ENCODE results near the gene DESI1.
"Not testable (repeated sequence)": the region's sequence is repeated elsewhere in the genome, so short reads cannot be mapped to it uniquely, and the experiment has no call there.

Gene DESI1

DNA sequence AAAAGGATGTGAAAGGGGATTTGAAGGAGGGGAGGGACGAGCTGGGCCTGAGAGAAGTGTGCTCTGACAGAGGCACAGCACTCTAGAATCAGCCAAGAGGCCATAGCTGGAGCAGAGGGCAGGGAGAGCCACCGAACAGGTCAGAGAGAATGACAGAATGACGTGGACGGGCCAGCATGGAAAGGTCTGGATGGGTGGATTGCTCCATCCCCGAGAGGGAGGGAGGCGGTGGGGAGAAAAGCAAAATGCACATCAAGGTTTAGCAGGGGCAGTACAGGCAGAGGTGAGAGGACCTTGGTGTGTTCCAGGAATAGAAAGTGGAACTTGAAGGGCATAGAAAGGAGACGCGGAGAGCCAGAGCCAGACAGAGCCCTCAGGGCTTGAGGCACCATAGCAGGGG is 38.1 kb downstream of the DESI1 start:
- ATAC-seq, result no peak

- no peak for ATAC-seq
These were observed 40.9 kb downstream of the DESI1 start for GRCh38 chr22:41579997-41580355.

DNA sequence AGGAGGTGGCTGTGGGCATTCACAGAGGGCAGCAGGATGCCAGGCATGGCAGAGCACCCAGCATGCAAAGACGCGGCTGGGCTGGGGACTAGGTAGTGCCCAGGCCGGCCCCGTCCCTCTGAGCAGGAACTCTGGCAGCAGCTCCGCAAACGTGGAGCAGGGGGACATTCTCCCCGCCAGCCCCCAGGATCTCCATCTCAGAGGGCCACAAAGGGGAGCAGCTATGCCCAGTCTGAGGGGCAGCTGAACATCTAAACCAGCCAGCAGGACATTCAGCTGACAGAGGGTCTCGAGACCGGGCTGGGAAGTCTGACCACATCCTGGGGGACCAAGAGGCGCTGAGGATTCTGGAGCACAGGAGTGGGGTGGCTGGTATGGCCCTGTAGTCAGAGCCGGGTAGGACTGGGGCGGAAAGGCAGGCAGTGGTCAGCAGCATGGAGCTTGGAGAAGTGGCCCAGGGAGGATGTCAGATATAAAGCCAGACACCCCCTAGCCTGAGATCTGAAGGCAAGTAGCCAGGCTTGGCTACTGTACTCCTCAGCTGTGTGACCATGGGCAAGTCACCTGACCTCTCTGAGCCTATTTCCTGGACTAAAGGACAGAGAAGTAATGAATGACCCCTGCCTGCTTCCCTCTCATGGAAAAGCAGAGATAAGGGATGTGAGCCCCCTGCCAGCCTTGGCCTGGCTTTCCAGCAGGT is 41.4 kb downstream of the DESI1 start:
- no peak for ATAC-seq

DNA sequence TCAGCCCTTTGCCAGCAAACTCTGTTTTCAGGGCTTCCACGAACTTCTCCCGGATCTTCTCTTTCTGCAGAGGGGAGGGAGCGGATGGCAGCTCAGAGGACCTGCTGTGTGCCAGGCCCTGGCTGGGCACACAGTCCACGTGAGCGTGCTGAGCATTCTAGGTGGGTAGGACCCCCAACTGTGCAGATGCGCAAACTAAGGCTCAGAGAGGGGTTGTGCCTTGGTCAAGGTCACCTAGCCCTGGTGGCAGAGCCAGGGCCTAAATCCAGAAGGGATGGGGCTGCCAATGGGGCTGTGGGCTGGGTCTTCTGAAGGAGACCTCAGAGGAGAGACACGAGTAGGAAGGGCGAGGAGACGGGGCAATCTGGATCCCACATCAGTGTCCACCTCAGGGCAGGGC is 42.0 kb downstream of the DESI1 start:
- no peak for ATAC-seq

DNA sequence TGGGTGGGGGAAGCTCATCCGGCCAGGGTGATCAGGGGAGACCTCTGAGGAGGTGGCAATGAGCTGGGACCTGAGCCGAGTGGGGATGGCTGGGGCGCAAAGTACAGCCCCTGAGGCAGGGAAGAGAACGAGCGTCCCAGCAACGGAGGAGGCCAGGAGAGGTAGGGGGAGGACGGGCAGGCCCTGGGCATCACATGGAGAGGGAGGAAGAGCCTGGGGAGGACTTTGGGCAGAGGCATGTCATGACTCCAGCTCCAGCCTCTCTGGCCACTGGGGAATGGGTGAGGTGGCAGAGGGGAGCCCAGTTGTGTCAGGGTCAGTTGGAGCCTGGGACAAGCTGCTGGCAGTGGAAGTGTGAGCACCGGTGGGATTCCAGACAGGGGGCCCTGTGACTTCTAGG is 42.7 kb downstream of the DESI1 start:
- no peak for ATAC-seq

DNA sequence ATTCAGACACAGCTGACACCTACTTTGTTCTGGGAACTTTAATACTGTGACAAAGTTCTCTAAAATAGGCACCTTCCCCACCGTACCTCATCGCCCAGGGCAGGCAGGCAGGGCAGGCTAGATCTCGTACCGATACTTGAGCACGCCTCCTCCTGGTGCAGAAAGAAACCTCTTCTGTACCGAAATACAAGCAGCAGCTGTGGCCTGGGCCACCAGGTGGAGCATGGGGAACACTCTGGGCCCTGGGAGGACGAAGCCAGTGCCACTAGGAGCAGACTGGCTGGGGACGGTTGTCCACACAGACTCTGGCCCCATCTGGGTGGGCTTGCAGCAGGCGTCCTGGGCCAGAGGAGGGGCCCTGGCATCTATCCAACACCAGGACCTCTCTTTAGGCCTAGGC is 44.0 kb downstream of the DESI1 start:
- peak; percentile 18 to 41 for ATAC-seq

- no peak for ATAC-seq
These were observed 45.3 kb downstream of the DESI1 start for GRCh38 chr22:41575533-41575932.

DNA sequence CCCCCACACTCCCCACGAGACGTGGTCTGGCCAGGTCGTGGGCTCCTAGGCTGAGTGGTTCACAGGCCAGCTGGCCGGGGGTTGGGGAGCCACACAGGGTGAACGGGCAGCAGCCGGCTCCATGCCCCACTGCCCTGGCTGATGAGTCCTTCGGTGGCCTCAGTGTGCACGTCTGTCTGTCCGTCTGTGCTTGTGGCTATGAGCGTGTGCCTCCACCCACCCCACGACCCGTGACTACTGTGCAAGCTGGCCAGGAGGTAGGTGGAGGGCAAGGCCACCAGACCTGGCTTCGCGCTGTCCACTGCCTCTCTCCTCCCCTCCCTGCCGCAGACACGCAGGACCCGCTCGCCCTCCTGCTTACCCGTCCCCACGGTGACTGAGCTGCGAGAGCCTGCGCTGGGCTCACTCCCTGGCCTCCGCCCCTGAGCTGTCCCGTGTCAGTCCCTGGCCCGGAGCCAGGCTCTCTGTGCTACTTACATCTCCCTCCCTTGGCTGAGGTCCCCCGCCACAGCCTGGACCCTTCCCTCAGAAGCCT is 45.9 kb downstream of the DESI1 start:
- ATAC-seq, result no peak

DNA sequence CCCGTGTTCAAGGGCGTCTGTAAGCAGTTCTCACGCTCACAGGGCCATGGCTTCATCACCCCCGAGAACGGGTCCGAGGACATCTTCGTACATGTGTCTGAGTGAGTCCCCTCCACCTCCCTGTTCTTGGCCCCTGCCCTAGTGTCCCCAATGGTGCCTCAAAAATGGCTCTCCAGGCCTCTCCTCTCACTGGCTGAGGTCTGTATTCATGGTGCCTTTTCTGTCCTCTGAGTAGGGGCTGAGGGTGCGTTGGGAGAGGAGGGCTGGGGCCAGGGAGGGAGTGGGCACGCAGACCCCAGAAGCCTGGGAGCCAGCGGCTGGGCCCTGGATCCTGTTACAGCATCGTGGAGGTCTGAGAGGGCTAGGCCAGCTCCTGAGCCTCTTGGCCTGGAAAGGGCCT is 47.2 kb downstream of the DESI1 start:
- ATAC-seq, result no peak

GRCh38 chr22:41572305-41572704 is 48.5 kb downstream of the DESI1 start:
- not testable (repeated sequence) for ATAC-seq

- ATAC-seq, result no peak
These were observed 49.1 kb downstream of the DESI1 start for GRCh38 chr22:41571786-41572185.

DNA sequence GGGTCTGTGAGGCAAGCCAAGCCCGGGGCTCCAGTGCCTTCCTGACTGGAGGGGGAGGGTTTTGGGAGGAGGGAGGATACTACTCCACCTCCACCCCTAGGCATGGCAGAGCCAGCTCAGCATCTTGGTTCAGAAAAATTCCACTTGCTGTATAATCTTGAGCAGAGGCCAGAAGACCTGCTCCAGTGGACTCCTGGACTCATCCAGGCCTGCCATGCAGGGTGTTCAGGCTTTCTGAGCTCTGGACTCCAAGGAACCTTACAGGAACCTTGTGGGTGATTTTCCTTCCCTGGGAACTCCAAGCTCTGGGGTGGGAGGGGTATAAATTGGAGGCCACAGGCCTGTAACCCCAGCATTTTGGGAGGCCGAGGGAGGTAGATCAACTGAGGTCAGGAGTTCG is 50.6 kb downstream of the DESI1 start:
- ATAC-seq, result no peak

DNA sequence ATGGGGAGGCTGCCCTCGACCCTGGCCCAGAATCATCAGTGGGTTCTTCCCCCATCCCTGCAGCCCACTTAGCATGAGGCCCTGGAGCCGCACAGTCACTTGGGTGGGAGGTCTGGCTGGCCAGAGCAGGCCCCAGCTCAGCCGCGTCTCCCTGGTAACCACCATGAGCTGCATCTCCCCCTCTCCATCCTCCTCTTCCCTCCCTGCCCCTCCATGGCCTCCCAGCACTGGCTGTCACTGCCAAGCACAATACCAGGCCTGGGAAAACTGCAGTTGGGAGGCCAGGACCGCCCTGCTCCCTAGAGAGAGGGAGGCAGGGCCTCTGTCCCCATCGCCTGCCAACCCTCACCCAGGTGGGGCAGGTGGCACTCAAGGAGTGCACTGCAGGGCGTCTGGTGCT is 52.0 kb downstream of the DESI1 start:
- no peak for ATAC-seq

- ATAC-seq, result no peak
These were observed 53.4 kb downstream of the DESI1 start for GRCh38 chr22:41567512-41567768.

DNA sequence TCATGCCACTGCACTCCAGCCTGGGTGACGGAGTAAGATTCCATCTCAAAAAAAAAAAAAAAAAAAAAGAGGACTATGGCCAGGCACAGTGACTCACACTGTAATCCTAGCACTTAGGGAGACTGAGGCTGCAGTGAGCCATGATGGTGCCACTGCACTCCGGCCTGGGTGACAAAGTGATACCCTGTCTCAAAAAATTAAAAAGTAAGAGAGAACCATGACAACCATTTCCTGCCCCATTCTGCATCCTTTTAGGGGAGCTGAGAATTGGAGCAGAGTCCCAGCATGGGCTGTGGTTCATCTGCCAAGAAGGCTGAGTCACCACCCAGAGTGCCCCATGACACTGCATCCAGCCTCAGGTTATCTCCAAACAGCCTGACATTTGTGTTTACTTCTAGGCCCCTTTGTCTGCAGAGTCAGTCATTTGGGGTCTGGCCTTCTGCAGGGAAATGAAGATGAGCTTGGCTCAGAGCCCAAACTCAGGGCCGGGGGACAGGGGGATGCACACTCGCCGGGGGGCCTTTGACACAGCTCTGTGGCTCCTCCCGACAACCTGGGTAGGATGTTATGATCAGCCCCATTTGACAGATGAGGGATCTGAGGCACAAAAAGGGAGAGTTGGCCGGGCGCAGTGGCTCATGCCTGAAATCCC is 55.3 kb downstream of the DESI1 start:
- ATAC-seq, result peak; percentile 84 to 85

DNA sequence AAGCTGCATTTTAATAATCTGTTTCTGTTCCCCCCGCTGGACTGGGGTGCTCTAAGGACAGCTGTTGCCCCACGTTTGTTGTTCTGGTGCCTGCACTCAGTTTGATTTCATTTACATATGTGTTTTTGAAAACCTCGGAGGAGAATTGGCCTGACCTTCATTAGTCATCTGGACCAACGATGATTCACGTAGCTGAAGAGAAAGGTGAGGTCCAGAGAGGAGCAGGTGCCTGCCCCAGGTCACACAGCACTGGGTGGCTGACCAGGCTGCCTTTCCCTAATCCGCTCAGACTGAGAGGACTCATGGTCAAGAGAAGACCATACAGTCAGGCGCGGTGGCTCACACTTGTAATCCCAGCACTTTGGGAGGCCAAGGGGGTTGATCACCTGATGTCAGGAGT is 56.3 kb downstream of the DESI1 start:
- ATAC-seq, result no peak

DNA sequence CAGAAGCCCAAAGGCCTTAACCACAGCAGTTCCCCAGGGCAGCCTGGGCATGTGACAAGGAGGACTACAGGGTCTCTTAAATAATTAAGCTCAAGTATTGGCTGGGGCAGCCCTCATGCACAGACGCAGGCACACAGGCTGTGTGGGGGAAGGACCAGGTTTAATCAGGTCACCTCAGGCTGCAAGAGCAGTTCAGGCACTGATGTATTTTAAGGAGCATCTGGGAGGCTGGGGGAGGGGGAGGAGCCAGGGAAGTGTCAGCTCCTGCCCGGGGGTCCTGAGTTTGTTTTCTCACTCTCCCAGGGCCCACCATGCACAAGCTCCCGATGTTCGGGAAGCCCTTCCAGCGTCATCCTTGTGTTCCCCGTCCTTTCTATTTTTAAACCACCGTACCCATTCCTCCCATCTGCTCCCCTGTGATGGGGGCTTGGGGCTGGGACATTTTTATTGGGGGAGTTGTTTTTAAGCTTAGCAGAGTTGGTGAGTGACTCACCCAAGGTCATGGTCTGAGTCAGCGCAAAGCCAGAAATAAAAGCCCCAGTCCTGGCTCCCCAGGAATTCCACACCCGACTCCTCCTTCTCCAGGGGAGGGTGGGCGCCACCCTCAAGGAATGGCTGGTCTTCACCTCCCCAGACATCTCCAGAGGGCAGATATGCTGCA is 57.7 kb downstream of the DESI1 start:
- ATAC-seq, result no peak

- no peak for ATAC-seq
These were observed 58.4 kb downstream of the DESI1 start for GRCh38 chr22:41562461-41562860.

DNA sequence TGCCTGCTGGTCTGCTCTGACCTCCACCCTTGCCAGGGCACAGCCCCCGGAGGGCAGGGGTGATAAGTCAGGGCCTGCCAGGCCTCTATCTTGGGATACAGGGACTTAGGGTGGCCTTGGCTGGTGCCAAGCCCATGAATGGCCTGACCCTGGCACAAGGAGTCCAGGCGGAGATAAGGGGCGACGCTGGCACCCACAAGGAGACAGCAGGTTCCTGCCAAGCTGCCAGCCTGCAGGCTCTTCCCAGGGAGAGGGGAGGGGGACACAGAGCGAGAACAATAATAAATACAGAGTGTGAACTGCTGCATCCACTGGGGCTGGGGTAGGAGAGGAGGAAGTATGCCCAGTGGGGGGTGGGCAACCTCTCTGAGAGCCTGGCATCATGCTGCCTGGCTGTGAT is 59.1 kb downstream of the DESI1 start:
- ATAC-seq, result no peak

GRCh38 chr22:41561335-41561734 is 59.5 kb downstream of the DESI1 start:
- no peak for ATAC-seq

GRCh38 chr22:41560095-41560471 is 60.8 kb downstream of the DESI1 start:
- ATAC-seq, result no peak

- ATAC-seq, result not testable (repeated sequence)
These were observed 62.6 kb downstream of the DESI1 start for GRCh38 chr22:41558241-41558630.

- peak; percentile 32 to 48 for ATAC-seq
These were observed 63.2 kb downstream of the DESI1 start for GRCh38 chr22:41557401-41558240.
